Muscle of leg (tissue), 11 donors: ENCODE results near the gene YPEL5. TPM values are rescaled to one million over a fixed set of nuclear protein-coding genes. Genes with fewer than 3 reads are reported as not detected.
A peak's percentile ranks its signal among the peaks of the same experiment; 100 is the strongest.
"Not testable (repeated sequence)": the region's sequence is repeated elsewhere in the genome, so short reads cannot be mapped to it uniquely, and the experiment has no call there.

Experiments used
- DNase-seq: peaks from one replicate; pipeline ENCODE4 v3.0.0; 2013
- H3K27ac ChIP-seq: one replicate; pipeline ENCODE4 v1.5.1; 2013; ENCODE audit warnings: mild to moderate bottlenecking, low read length, control low read depth
- H3K27me3 ChIP-seq: one replicate; pipeline ENCODE4 v1.6.1; 2013; ENCODE audit warnings: low read length; ENCODE audit not compliant: control insufficient read depth, insufficient read depth
- H3K36me3 ChIP-seq: one replicate; pipeline ENCODE4 v1.6.1; 2013; ENCODE audit warnings: low read length; ENCODE audit not compliant: control insufficient read depth, insufficient read depth
- H3K4me1 ChIP-seq: one replicate; pipeline ENCODE4 v1.6.1; 2013; ENCODE audit warnings: low read length; ENCODE audit not compliant: control insufficient read depth, insufficient read depth
- H3K4me3 ChIP-seq: one replicate; pipeline ENCODE4 v1.5.1; 2013; ENCODE audit warnings: low read length, control low read depth
- H3K9me3 ChIP-seq: replicated peaks from 2 replicates; pipeline ENCODE4 v1.6.1; 2013; ENCODE audit warnings: low read depth, low read length; ENCODE audit not compliant: control insufficient read depth
- WGBS: methylation state at CpG from one replicate; pipeline ENCODE4 v1.1.5; 2013; ENCODE audit warnings: missing lambda C conversion rate; ENCODE audit not compliant: insufficient coverage; 5-methylcytosine and 5-hydroxymethylcytosine counted together
- polyA plus RNA-seq, 8 donors: library from polyadenylated mRNA; unstranded; fragments of 120-200 nt; gene quantifications; one replicate each; pipeline versions ENCODE4 v1.2.1 to v1.2.3, GENCODE V29; 2013; ENCODE audit warnings: inconsistent platforms in 1 of 8, low replicate concordance in 1 of 8; ENCODE audit not compliant: insufficient read length in 8 of 8, insufficient read depth in 1 of 8
- total RNA-seq: library from RNA; stranded (reverse); fragments of 120-200 nt; gene quantifications from one replicate; pipeline ENCODE4 v1.2.4, GENCODE V29; 2013

Gene YPEL5
- total and polyA plus RNA-seq, 9 donors, result 33.4 to 53.2 (median 45.6) TPM

DNA sequence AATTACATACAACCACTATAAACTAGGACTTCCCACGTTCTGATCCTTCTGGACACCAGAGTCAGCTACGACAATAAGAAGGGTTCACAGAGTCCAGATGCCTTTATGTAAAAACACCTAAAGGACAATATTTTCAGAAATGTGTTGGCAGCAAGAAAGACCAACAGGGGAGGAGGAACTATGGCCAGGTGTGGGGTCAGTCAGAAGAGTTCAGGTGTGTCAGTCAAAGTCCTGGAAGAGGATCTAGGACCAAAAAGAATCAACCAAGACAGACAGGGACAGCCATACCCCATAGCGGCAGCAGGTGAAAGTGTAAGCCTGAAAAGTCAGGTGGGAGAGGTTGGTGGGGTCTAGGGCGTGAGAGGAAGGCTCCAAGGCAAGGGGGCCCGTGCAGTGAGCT is 38.0 kb upstream of the YPEL5 start:
- Histone ChIP-seq H3K36me3 (no peaks in the 10 kb centered on the region), H3K27me3 (no peaks in the 10 kb centered on the region), H3K4me1 (no peaks in the 10 kb centered on the region), H3K27ac (no peak overlapping the region), H3K9me3 (no peaks in the 10 kb centered on the region), H3K4me3 (no peak overlapping the region)
- DNase-seq, result no peak
- 60% methylated on average over 1 of the region's 5 CpGs for WGBS

DNA sequence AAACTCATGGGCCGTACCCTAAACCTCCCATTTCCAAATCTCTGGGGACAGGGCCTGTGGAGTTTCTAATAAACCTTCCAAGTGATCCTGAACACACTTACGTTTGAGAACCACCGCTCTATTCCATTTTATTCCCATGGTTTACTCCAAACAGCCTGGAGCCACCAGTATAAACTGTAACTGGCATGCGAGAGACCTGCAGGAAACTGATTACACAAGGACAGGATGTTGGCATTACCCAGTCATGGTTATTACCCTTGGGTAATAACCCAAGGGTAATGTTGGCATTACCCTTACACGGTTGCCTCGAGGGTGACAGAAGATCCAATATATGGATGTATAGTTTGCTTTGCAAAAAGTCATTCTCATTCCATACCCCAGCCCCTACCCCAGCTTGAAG is 37.0 kb upstream of the YPEL5 start:
- no peak overlapping the region for H3K27ac ChIP-seq
- no peak overlapping the region for H3K4me3 ChIP-seq
- no peaks in the 10 kb centered on the region for H3K9me3 ChIP-seq
- DNase-seq, result no peak
- H3K27me3 ChIP-seq, result no peaks in the 10 kb centered on the region
- H3K36me3 ChIP-seq, result no peaks in the 10 kb centered on the region
- no peaks in the 10 kb centered on the region for H3K4me1 ChIP-seq
- WGBS, result 80% methylated on average over 4 of the region's 6 CpGs

- Histone ChIP-seq H3K27me3 (peaks cover 3% of the 10 kb centered on the region), H3K9me3 (no peaks in the 10 kb centered on the region), H3K4me3 (no peak overlapping the region), H3K27ac (no peak overlapping the region), H3K4me1 (no peaks in the 10 kb centered on the region), H3K36me3 (no peaks in the 10 kb centered on the region)
- DNase-seq, result no peak
- no CpG with 5 or more reads among the region's 6 CpGs for WGBS
Observed at GRCh38 chr2:30110773-30111172, 36.0 kb upstream of the YPEL5 start.

DNA sequence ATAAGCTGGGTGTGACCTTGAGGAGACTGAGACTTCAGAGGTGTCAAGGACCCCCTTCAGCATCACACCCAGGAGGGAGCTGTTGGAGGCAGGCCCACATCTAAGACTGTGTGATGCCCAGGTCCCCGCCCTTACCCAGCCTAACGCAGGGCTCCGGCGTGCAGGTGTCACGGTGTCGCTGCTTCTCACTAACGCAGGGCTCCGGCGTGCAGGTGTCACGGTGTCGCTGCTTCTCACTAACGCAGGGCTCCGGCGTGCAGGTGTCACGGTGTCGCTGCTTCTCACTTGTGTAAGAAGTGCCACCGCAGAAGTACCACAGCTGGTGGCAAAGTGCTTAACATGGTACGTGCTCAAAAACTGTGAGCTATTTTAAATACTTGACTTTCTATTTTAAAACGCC is 35.6 kb upstream of the YPEL5 start:
- H3K4me3 ChIP-seq, H3K4me1 ChIP-seq, H3K9me3 ChIP-seq, DNase-seq, H3K27ac ChIP-seq, H3K36me3 ChIP-seq, H3K27me3 ChIP-seq: not testable (repeated sequence)
- 76% methylated on average over 19 of the region's 19 CpGs for WGBS

DNA sequence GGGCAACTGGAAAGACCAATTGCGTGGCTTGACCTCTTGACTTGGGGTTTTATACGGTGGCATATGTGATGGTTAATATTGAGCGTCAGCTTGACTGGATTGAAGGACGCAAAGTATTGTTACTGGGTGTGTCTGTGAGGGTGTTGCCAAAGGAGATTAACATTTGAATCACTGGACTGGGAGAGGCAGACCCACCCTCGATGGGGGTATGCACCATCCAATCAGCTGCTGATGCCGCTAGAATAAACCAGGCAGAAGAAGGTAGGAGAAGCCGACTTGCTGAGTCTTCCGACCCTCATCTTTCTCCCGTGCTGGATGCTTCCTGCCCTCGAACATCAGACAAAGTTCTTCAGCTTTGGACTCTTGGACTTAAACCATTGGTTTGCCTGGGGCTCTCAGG is 34.2 kb upstream of the YPEL5 start:
- no peaks in the 10 kb centered on the region for H3K4me1 ChIP-seq
- no peak overlapping the region for H3K4me3 ChIP-seq
- no peaks in the 10 kb centered on the region for H3K36me3 ChIP-seq
- no peaks in the 10 kb centered on the region for H3K9me3 ChIP-seq
- peaks cover 3% of the 10 kb centered on the region for H3K27me3 ChIP-seq
- no peak for DNase-seq
- no peak overlapping the region for H3K27ac ChIP-seq
- WGBS, result 84% methylated on average over 10 of the region's 10 CpGs

- no peak for DNase-seq
- H3K4me1 ChIP-seq, result no peaks in the 10 kb centered on the region
- H3K27ac ChIP-seq, result no peak overlapping the region
- H3K36me3 ChIP-seq, result no peaks in the 10 kb centered on the region
- WGBS, result 83% methylated on average over 4 of the region's 5 CpGs
- H3K27me3 ChIP-seq, result peaks cover 3% of the 10 kb centered on the region
- H3K4me3 ChIP-seq, result no peak overlapping the region
- no peaks in the 10 kb centered on the region for H3K9me3 ChIP-seq
Observed at GRCh38 chr2:30113617-30114293, 33.1 kb upstream of the YPEL5 start.

- Histone ChIP-seq H3K4me3 (no peak overlapping the region), H3K4me1 (no peaks in the 10 kb centered on the region), H3K27me3 (peaks cover 3% of the 10 kb centered on the region), H3K27ac (no peak overlapping the region), H3K9me3 (no peaks in the 10 kb centered on the region), H3K36me3 (no peaks in the 10 kb centered on the region)
- 26% methylated on average over 18 of the region's 19 CpGs for WGBS
- DNase-seq, result peak; percentile 74
Observed at GRCh38 chr2:30115141-30115980, 31.4 kb upstream of the YPEL5 start.

GRCh38 chr2:30115981-30116285 is 30.9 kb upstream of the YPEL5 start:
- H3K27me3 ChIP-seq, result peaks cover 3% of the 10 kb centered on the region
- no peak overlapping the region for H3K27ac ChIP-seq
- no peak for DNase-seq
- 86% methylated on average over 3 of the region's 5 CpGs for WGBS
- H3K9me3 ChIP-seq, result no peaks in the 10 kb centered on the region
- H3K4me3 ChIP-seq, result no peak overlapping the region
- H3K36me3 ChIP-seq, result no peaks in the 10 kb centered on the region
- no peaks in the 10 kb centered on the region for H3K4me1 ChIP-seq

DNA sequence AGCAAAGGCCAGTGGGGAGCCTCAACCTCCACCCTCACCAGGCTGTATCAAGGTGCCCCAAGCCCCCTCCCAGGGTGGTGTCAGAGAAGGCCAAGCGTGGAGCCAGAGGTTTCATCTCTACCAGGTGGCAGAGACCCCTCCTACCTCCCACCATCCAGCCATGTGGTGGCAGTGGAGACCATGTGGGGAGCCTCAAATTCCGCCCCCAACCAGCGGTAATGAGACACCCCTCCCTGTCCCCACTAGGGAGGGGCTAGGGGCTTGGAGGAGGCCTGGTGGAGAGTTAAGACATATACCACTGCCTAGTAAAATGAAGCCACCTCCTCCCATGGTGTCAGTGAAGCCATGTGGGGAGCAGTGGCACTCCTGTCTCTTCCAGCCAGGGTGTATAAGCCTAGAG is 24.4 kb upstream of the YPEL5 start:
- Histone ChIP-seq H3K36me3 (no peaks in the 10 kb centered on the region), H3K27ac (no peak overlapping the region), H3K4me3 (no peak overlapping the region), H3K9me3 (no peaks in the 10 kb centered on the region), H3K4me1 (no peaks in the 10 kb centered on the region), H3K27me3 (peaks cover 2% of the 10 kb centered on the region)
- whole genome bisulfite sequencing, result no CpG with 5 or more reads among the region's 3 CpGs
- DNase-seq, result no peak

- no peaks in the 10 kb centered on the region for H3K36me3 ChIP-seq
- no peak overlapping the region for H3K4me3 ChIP-seq
- no peak for DNase-seq
- H3K27me3 ChIP-seq, result peaks cover 5% of the 10 kb centered on the region
- no peaks in the 10 kb centered on the region for H3K4me1 ChIP-seq
- H3K27ac ChIP-seq, result no peak overlapping the region
- no peaks in the 10 kb centered on the region for H3K9me3 ChIP-seq
- WGBS, result 78% methylated on average over 5 of the region's 9 CpGs
Observed at GRCh38 chr2:30127016-30127893, 19.6 kb upstream of the YPEL5 start.
